ENCODE data around the gene IL20RB.

IL20RB gene

DNA sequence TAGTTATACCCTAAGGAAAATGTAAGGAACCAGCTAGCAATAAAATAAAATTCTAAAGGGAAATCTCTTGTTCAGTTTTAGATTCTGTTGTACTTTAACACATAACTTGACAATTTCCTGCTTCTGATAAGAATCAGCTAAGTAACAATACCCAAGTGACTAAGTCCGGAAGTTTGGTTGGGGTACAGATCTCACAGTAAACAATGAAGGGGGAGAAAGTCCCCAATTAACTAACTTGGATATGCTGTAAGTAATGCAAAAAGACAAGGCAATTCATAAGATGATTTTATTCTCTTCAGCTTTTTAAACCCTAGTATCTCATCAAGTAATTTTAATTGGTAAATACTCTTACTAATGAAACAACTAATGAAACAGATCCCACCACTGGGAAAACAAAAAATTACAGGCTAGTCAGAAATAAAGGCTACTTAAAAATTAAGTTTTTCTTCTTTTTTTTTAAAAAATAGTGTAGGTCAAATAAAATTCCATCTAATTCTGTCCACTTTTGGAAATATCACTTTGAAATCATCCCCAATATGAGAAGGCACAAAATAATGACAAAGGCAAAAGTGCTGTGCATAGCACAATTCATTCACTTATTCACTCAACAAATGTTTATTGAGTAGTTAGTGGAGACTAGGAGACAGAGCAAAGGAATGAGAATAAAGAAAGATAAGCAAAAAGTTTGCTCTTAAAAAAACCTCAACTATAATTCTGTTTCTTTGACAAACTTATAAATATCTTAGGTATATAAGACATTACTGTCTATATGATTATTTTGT is 37.8 kb upstream of the IL20RB start:
- H3K36me3 ChIP-seq (ENCODE audit: control insufficient read depth in 2 of 2, insufficient read depth in 1 of 2, low read length in 2 of 2), result no peaks in the 10 kb centered on the region
- H3K4me3 ChIP-seq (ENCODE audit: low read depth, low read length), result no peak overlapping the region
- H3K27ac ChIP-seq (ENCODE audit: extremely low read depth, low read depth, low read length), result no peak overlapping the region
- TF ChIP-seq ZBTB7A (tag by site-specific recombination; IDR thresholded peaks at IDR 0.05; ENCODE audit: low read depth), result no peak
- TF ChIP-seq, protein P1, sequence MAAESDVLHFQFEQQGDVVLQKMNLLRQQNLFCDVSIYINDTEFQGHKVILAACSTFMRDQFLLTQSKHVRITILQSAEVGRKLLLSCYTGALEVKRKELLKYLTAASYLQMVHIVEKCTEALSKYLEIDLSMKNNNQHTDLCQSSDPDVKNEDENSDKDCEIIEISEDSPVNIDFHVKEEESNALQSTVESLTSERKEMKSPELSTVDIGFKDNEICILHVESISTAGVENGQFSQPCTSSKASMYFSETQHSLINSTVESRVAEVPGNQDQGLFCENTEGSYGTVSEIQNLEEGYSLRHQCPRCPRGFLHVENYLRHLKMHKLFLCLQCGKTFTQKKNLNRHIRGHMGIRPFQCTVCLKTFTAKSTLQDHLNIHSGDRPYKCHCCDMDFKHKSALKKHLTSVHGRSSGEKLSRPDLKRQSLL (tag by site-specific recombination; IDR thresholded peaks at IDR 0.05), result no peak
- TF ChIP-seq, protein P2, sequence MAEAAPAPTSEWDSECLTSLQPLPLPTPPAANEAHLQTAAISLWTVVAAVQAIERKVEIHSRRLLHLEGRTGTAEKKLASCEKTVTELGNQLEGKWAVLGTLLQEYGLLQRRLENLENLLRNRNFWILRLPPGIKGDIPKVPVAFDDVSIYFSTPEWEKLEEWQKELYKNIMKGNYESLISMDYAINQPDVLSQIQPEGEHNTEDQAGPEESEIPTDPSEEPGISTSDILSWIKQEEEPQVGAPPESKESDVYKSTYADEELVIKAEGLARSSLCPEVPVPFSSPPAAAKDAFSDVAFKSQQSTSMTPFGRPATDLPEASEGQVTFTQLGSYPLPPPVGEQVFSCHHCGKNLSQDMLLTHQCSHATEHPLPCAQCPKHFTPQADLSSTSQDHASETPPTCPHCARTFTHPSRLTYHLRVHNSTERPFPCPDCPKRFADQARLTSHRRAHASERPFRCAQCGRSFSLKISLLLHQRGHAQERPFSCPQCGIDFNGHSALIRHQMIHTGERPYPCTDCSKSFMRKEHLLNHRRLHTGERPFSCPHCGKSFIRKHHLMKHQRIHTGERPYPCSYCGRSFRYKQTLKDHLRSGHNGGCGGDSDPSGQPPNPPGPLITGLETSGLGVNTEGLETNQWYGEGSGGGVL (tag by site-specific recombination; IDR thresholded peaks at IDR 0.05), result no peak
- TF ChIP-seq ZNF16 (tag by site-specific recombination; IDR thresholded peaks at IDR 0.05; ENCODE audit: low read depth), result no peak
- no peak for TF ChIP-seq SCRT2 (tag by site-specific recombination; IDR thresholded peaks at IDR 0.05)
- TF ChIP-seq BCL11B (tag by site-specific recombination; IDR thresholded peaks at IDR 0.05; ENCODE audit: low read depth), result no peak
- no peak for TF ChIP-seq ZNF501 (tag by site-specific recombination; IDR thresholded peaks at IDR 0.05)
- TF ChIP-seq, protein P3, sequence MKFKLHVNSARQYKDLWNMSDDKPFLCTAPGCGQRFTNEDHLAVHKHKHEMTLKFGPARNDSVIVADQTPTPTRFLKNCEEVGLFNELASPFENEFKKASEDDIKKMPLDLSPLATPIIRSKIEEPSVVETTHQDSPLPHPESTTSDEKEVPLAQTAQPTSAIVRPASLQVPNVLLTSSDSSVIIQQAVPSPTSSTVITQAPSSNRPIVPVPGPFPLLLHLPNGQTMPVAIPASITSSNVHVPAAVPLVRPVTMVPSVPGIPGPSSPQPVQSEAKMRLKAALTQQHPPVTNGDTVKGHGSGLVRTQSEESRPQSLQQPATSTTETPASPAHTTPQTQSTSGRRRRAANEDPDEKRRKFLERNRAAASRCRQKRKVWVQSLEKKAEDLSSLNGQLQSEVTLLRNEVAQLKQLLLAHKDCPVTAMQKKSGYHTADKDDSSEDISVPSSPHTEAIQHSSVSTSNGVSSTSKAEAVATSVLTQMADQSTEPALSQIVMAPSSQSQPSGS (tag by site-specific recombination; IDR thresholded peaks at IDR 0.05; ENCODE audit: low read depth), result no peak
- no peak for TF ChIP-seq YY2 (tag by site-specific recombination; IDR thresholded peaks at IDR 0.05)
- TF ChIP-seq SP3 (tag by site-specific recombination; IDR thresholded peaks at IDR 0.05), result no peak
- TF ChIP-seq FEZF1 (tag by site-specific recombination; IDR thresholded peaks at IDR 0.05), result no peak
- TF ChIP-seq, protein P4, sequence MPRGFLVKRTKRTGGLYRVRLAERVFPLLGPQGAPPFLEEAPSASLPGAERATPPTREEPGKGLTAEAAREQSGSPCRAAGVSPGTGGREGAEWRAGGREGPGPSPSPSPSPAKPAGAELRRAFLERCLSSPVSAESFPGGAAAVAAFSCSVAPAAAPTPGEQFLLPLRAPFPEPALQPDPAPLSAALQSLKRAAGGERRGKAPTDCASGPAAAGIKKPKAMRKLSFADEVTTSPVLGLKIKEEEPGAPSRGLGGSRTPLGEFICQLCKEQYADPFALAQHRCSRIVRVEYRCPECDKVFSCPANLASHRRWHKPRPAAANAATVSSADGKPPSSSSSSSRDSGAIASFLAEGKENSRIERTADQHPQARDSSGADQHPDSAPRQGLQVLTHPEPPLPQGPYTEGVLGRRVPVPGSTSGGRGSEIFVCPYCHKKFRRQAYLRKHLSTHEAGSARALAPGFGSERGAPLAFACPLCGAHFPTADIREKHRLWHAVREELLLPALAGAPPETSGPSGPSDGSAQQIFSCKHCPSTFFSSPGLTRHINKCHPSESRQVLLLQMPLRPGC (tag by site-specific recombination; IDR thresholded peaks at IDR 0.05), result no peak
- TF ChIP-seq, protein P5, sequence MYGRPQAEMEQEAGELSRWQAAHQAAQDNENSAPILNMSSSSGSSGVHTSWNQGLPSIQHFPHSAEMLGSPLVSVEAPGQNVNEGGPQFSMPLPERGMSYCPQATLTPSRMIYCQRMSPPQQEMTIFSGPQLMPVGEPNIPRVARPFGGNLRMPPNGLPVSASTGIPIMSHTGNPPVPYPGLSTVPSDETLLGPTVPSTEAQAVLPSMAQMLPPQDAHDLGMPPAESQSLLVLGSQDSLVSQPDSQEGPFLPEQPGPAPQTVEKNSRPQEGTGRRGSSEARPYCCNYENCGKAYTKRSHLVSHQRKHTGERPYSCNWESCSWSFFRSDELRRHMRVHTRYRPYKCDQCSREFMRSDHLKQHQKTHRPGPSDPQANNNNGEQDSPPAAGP (tag by site-specific recombination; IDR thresholded peaks at IDR 0.05), result no peak
- ChIA-PET POLR2A (interaction anchor here (0.6 kb wide), 1 partner anchor 59 kb away, joined by 8 read pairs; no protein-coding TSS in a partner anchor), CTCF (no interaction called here)
- no peaks in the 10 kb centered on the region for H3K9me3 ChIP-seq (ENCODE audit: control insufficient read depth, insufficient read depth, low read depth, low read length)
- no peaks in the 10 kb centered on the region for H3K4me1 ChIP-seq (ENCODE audit: control insufficient read depth, insufficient read depth, low read length)

DNA sequence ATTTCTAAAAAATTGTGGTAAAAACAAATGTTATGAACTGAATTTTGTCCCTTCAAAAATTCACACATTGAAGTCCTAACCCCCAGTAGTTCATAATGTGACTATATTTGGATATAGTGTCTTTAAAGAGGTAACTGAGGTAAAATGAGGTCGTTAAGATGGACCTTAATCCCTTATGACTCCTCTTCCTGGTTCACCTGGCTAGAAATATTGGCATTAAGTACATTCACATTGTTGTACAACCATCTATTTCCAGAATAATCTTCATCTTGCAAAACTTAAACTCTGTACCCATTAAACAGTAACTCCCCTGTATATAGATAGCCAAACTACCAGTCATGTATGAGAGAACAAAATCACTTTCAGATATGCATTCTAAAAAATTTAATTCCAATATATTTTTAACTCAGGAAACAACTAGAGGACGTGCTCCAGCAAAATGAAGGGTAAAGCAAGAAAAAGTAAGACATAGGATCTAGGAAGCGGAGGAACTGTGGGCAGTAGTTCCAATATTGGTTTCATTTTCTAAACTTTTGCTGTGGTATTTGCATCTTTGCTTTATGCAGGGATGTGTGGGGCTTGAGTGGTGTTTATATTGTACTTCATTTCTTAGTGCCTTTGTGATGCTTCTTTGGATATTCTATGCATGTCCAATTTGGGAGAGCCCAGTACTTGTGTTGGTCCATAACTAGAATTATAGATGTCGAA is 36.7 kb upstream of the IL20RB start:
- Histone ChIP-seq H3K4me3 (ENCODE audit: low read depth, low read length) (no peak overlapping the region), H3K27ac (ENCODE audit: extremely low read depth, low read depth, low read length) (no peak overlapping the region)

More for the DNA sequence above, 36.7 kb upstream of the IL20RB start:
- TF ChIP-seq ZNF132 (tag by site-specific recombination; IDR thresholded peaks at IDR 0.05; ENCODE audit: borderline replicate concordance) (no peak), SETDB1 (IDR thresholded peaks at IDR 0.05; ENCODE audit: insufficient read length, low read length) (peak; percentile 84)
- ChIA-PET POLR2A (no interaction called here), CTCF (no interaction called here)
- no peaks in the 10 kb centered on the region for H3K36me3 ChIP-seq (ENCODE audit: control insufficient read depth in 2 of 2, insufficient read depth in 1 of 2, low read length in 2 of 2)
- H3K9me3 ChIP-seq (ENCODE audit: control insufficient read depth, insufficient read depth, low read depth, low read length), result no peaks in the 10 kb centered on the region
- H3K4me1 ChIP-seq (ENCODE audit: control insufficient read depth, insufficient read depth, low read length), result no peaks in the 10 kb centered on the region

Data from HEK293 (cell line).